ENCODE results near the gene SLC35B4.

Gene SLC35B4

DNA sequence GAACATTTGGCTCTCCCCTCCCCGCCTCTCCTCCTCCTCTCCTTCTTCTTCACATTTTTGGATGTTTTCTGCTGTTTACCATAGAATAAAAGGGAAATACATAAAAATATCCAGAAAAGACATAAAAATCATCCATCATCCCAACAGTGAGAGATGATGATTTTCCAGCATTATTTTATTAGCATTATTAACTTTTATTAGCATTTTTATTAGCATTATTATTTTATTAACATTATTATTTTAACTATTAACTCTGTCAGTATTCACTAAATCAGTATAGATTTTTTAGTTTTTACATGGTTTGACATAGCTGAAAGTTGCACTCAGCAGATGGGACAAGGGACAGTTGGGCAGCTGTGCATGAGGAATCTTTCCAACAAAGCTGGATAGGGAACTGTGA lies 16.2 kb upstream of the SLC35B4 start:
- H3K36me3 ChIP-seq (replicated peaks in 1 of 2; ENCODE audit: control insufficient read depth in 2 of 2, insufficient read depth in 2 of 2, low read length in 2 of 2): no peaks in the 10 kb centered on the region
- H2BK5ac ChIP-seq (ENCODE audit: low read length): no peak overlapping the region
- no peak overlapping the region for H3K4ac ChIP-seq (ENCODE audit: low read length)
- H3K4me3 ChIP-seq (ENCODE audit: low read length in 2 of 2): no peak overlapping the region
- H2BK15ac ChIP-seq (ENCODE audit: low read length): no peak overlapping the region
- WGBS, 2 donors (ENCODE audit: extremely low coverage in 2 of 2, insufficient read length in 2 of 2, insufficient replicate concordance in 1 of 2): no CpG with 5 or more reads among the region's 1 CpG
- peaks cover 0 to 1% of the 10 kb centered on the region in 2 donors for H3K4me1 ChIP-seq (ENCODE audit: control insufficient read depth in 2 of 2, insufficient read depth in 1 of 2, low read depth in 1 of 2, low read length in 2 of 2)
- no peak overlapping the region for H2BK12ac ChIP-seq (ENCODE audit: low read length)
- H3K79me1 ChIP-seq (ENCODE audit: low read depth, low read length): no peaks in the 10 kb centered on the region
- H2AK5ac ChIP-seq (ENCODE audit: low read depth, low read length): no peak overlapping the region
- peaks cover 0 to 3% (median 0%) of the 10 kb centered on the region in 3 experiments for H3K27me3 ChIP-seq (ENCODE audit: control insufficient read depth in 3 of 3, insufficient read depth in 3 of 3, low read depth in 1 of 3, low read length in 3 of 3)
- no peak overlapping the region for H3K18ac ChIP-seq (ENCODE audit: low read length)
- H3K23ac ChIP-seq (ENCODE audit: low read depth, low read length, poor library complexity): no peak overlapping the region
- H3K9me3 ChIP-seq (replicated peaks in 1 of 2; ENCODE audit: control insufficient read depth in 2 of 2, insufficient read depth in 1 of 2, low read depth in 1 of 2, low read length in 2 of 2): no peaks in the 10 kb centered on the region
- H4K8ac ChIP-seq (ENCODE audit: low read depth, low read length): no peak overlapping the region
- H2AFZ ChIP-seq (ENCODE audit: low read length): no peak overlapping the region
- no peak overlapping the region for H3K14ac ChIP-seq (ENCODE audit: low read length)
- no peak overlapping the region for H2BK120ac ChIP-seq (ENCODE audit: low read depth, low read length)
- no peak overlapping the region for H4K91ac ChIP-seq (ENCODE audit: low read depth, low read length, poor library complexity)
- DNase-seq (ENCODE audit: low spot score): no peak
- no peak overlapping the region for H3K4me2 ChIP-seq (ENCODE audit: insufficient read depth, low read length, poor library complexity, severe bottlenecking)
- no peak overlapping the region for H3K27ac ChIP-seq (replicated peaks; ENCODE audit: low read length)
- no peak overlapping the region for H3K9ac ChIP-seq (ENCODE audit: low read depth, low read length, poor library complexity)

- Histone ChIP-seq H3K79me1 (ENCODE audit: low read depth, low read length) (no peaks in the 10 kb centered on the region), H2BK120ac (ENCODE audit: low read depth, low read length) (no peak overlapping the region), H3K4me1 (ENCODE audit: control insufficient read depth in 2 of 2, insufficient read depth in 1 of 2, low read depth in 1 of 2, low read length in 2 of 2) (peaks cover 0 to 1% of the 10 kb centered on the region in 2 donors), H3K23ac (ENCODE audit: low read depth, low read length, poor library complexity) (no peak overlapping the region), H3K9me3 (replicated peaks in 1 of 2; ENCODE audit: control insufficient read depth in 2 of 2, insufficient read depth in 1 of 2, low read depth in 1 of 2, low read length in 2 of 2) (no peaks in the 10 kb centered on the region), H3K9ac (ENCODE audit: low read depth, low read length, poor library complexity) (no peak overlapping the region), H4K91ac (ENCODE audit: low read depth, low read length, poor library complexity) (no peak overlapping the region), H3K27me3 (ENCODE audit: control insufficient read depth in 3 of 3, insufficient read depth in 3 of 3, low read depth in 1 of 3, low read length in 3 of 3) (peaks cover 0 to 3% (median 0%) of the 10 kb centered on the region in 3 experiments), H3K18ac (ENCODE audit: low read length) (no peak overlapping the region), H2AFZ (ENCODE audit: low read length) (no peak overlapping the region), H3K4me3 (ENCODE audit: low read length in 2 of 2) (no peak overlapping the region), H2BK12ac (ENCODE audit: low read length) (no peak overlapping the region), H2AK5ac (ENCODE audit: low read depth, low read length) (no peak overlapping the region), H2BK15ac (ENCODE audit: low read length) (no peak overlapping the region), H3K4ac (ENCODE audit: low read length) (no peak overlapping the region), H3K27ac (replicated peaks; ENCODE audit: low read length) (no peak overlapping the region), H2BK5ac (ENCODE audit: low read length) (no peak overlapping the region), H3K14ac (ENCODE audit: low read length) (no peak overlapping the region), H4K8ac (ENCODE audit: low read depth, low read length) (no peak overlapping the region), H3K36me3 (replicated peaks in 1 of 2; ENCODE audit: control insufficient read depth in 2 of 2, insufficient read depth in 2 of 2, low read length in 2 of 2) (no peaks in the 10 kb centered on the region), H3K4me2 (ENCODE audit: insufficient read depth, low read length, poor library complexity, severe bottlenecking) (no peak overlapping the region)
- DNase-seq (ENCODE audit: low spot score): no peak
- WGBS, 2 donors (ENCODE audit: extremely low coverage in 2 of 2, insufficient read length in 2 of 2, insufficient replicate concordance in 1 of 2): no CpG with 5 or more reads among the region's 7 CpGs
These were observed 14.7 kb upstream of the SLC35B4 start for GRCh38 chr7:134331393-134331792.

- Histone ChIP-seq H4K8ac (ENCODE audit: low read depth, low read length) (no peak overlapping the region), H3K4ac (ENCODE audit: low read length) (no peak overlapping the region), H3K4me2 (ENCODE audit: insufficient read depth, low read length, poor library complexity, severe bottlenecking) (no peak overlapping the region), H3K23ac (ENCODE audit: low read depth, low read length, poor library complexity) (no peak overlapping the region), H3K18ac (ENCODE audit: low read length) (no peak overlapping the region), H3K79me1 (ENCODE audit: low read depth, low read length) (no peaks in the 10 kb centered on the region), H3K9me3 (replicated peaks in 1 of 2; ENCODE audit: control insufficient read depth in 2 of 2, insufficient read depth in 1 of 2, low read depth in 1 of 2, low read length in 2 of 2) (no peaks in the 10 kb centered on the region), H2BK12ac (ENCODE audit: low read length) (no peak overlapping the region), H2AK5ac (ENCODE audit: low read depth, low read length) (no peak overlapping the region), H2BK5ac (ENCODE audit: low read length) (no peak overlapping the region), H3K36me3 (replicated peaks in 1 of 2; ENCODE audit: control insufficient read depth in 2 of 2, insufficient read depth in 2 of 2, low read length in 2 of 2) (no peaks in the 10 kb centered on the region), H3K9ac (ENCODE audit: low read depth, low read length, poor library complexity) (no peak overlapping the region), H3K27ac (replicated peaks; ENCODE audit: low read length) (no peak overlapping the region), H2BK15ac (ENCODE audit: low read length) (no peak overlapping the region), H2BK120ac (ENCODE audit: low read depth, low read length) (no peak overlapping the region), H3K14ac (ENCODE audit: low read length) (no peak overlapping the region), H4K91ac (ENCODE audit: low read depth, low read length, poor library complexity) (no peak overlapping the region), H2AFZ (ENCODE audit: low read length) (no peak overlapping the region), H3K4me3 (ENCODE audit: low read length in 2 of 2) (no peak overlapping the region), H3K27me3 (ENCODE audit: control insufficient read depth in 3 of 3, insufficient read depth in 3 of 3, low read depth in 1 of 3, low read length in 3 of 3) (peaks cover 0 to 3% (median 0%) of the 10 kb centered on the region in 3 experiments), H3K4me1 (ENCODE audit: control insufficient read depth in 2 of 2, insufficient read depth in 1 of 2, low read depth in 1 of 2, low read length in 2 of 2) (peaks cover 0 to 1% of the 10 kb centered on the region in 2 donors)
- WGBS, 2 donors (ENCODE audit: extremely low coverage in 2 of 2, insufficient read length in 2 of 2, insufficient replicate concordance in 1 of 2): no CpG with 5 or more reads among the region's 4 CpGs
- no peak for DNase-seq (ENCODE audit: low spot score)
These were observed 14.2 kb upstream of the SLC35B4 start for GRCh38 chr7:134330974-134331373.

DNA sequence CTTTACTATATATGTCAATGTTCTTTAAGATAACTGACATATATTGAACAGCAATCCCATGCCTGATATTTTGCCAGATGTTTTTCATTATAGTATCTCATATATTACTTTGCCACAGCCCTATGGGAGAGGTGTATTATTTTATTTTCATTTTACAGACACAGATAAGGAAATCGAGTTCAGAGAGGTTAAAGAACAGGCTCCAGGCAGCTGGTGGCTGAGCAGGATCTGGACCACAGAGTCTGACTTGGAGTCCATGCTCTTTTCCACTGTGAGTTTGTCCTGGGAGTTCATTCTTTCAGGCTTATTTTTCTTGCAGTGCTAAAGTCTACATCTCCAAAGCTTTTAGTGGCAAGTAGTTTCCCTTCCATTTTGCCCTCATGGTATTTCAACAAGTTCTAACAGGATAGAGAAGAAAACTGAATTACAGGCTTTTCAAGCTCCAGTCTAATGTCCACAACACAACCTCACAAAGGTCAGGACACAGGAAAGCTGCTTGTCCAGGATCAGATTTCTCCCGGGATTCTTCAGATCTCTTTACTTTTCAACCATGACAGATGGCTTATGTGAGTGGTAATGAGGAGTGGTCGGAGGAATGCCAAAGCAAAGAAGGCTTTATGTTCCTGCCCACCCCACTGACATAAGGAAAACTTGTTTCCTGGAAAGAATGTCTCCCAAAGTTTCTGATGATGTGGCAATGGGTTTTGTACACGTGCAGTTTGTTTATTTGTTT lies 13.1 kb upstream of the SLC35B4 start:
- no peak overlapping the region for H3K27ac ChIP-seq (replicated peaks; ENCODE audit: low read length)

More for the DNA sequence above, 13.1 kb upstream of the SLC35B4 start:
- no peak overlapping the region for H4K8ac ChIP-seq (ENCODE audit: low read depth, low read length)
- H3K36me3 ChIP-seq (replicated peaks in 1 of 2; ENCODE audit: control insufficient read depth in 2 of 2, insufficient read depth in 2 of 2, low read length in 2 of 2): no peaks in the 10 kb centered on the region
- no peak overlapping the region for H3K14ac ChIP-seq (ENCODE audit: low read length)
- no peak overlapping the region for H4K91ac ChIP-seq (ENCODE audit: low read depth, low read length, poor library complexity)
- H3K4me2 ChIP-seq (ENCODE audit: insufficient read depth, low read length, poor library complexity, severe bottlenecking): no peak overlapping the region
- no peak overlapping the region for H2BK120ac ChIP-seq (ENCODE audit: low read depth, low read length)
- H3K18ac ChIP-seq (ENCODE audit: low read length): no peak overlapping the region
- no peak overlapping the region for H2BK15ac ChIP-seq (ENCODE audit: low read length)
- no peaks in the 10 kb centered on the region for H3K79me1 ChIP-seq (ENCODE audit: low read depth, low read length)
- H3K27me3 ChIP-seq (ENCODE audit: control insufficient read depth in 3 of 3, insufficient read depth in 3 of 3, low read depth in 1 of 3, low read length in 3 of 3): peaks cover 0 to 3% (median 0%) of the 10 kb centered on the region in 3 experiments
- H3K4me1 ChIP-seq (ENCODE audit: control insufficient read depth in 2 of 2, insufficient read depth in 1 of 2, low read depth in 1 of 2, low read length in 2 of 2): peaks cover 0 to 1% of the 10 kb centered on the region in 2 donors
- H3K4ac ChIP-seq (ENCODE audit: low read length): no peak overlapping the region
- no peak for DNase-seq (ENCODE audit: low spot score)
- H3K4me3 ChIP-seq (ENCODE audit: low read length in 2 of 2): no peak overlapping the region
- no peaks in the 10 kb centered on the region for H3K9me3 ChIP-seq (replicated peaks in 1 of 2; ENCODE audit: control insufficient read depth in 2 of 2, insufficient read depth in 1 of 2, low read depth in 1 of 2, low read length in 2 of 2)
- no CpG with 5 or more reads among the region's 4 CpGs for WGBS, 2 donors (ENCODE audit: extremely low coverage in 2 of 2, insufficient read length in 2 of 2, insufficient replicate concordance in 1 of 2)
- no peak overlapping the region for H3K9ac ChIP-seq (ENCODE audit: low read depth, low read length, poor library complexity)
- H3K23ac ChIP-seq (ENCODE audit: low read depth, low read length, poor library complexity): no peak overlapping the region
- H2BK5ac ChIP-seq (ENCODE audit: low read length): no peak overlapping the region
- no peak overlapping the region for H2AFZ ChIP-seq (ENCODE audit: low read length)
- no peak overlapping the region for H2AK5ac ChIP-seq (ENCODE audit: low read depth, low read length)
- H2BK12ac ChIP-seq (ENCODE audit: low read length): no peak overlapping the region

All from neuronal stem cell (in vitro differentiated cells).